PC-9 (cell line): ENCODE results near the gene C3.

Experiments
- CTCF ChIP-seq: fragments of 200-600 bp; sonication (generic); conservative IDR thresholded peaks from 2 replicates; pipeline ENCODE4 v1.6.1; 2017; ENCODE audit warnings: mixed run types, antibody characterized with exemption, mild to moderate bottlenecking, moderate library complexity
- EZH2 ChIP-seq: fragments of 200-600 bp; sonication (generic); IDR thresholded peaks from 2 replicates; pipeline ENCODE4 v1.8.0; 2017; ENCODE audit warnings: antibody characterized with exemption, low read depth

GRCh38 chr19:6754653-6755463 is 34.4 kb upstream of the C3 start:
- no peak for TF ChIP-seq CTCF
- no peak for TF ChIP-seq EZH2
